PC-3 (cell line): ENCODE measurements around the gene PRELID2. TPM values are rescaled to one million over a fixed set of nuclear protein-coding genes. Genes with fewer than 3 reads are reported as not detected.

ENCODE experiments used
- ATAC-seq: fragments of 200-7000 bp; cut with Tn5 transposase; 2 replicates; pipeline ENCODE4 v1.9.1; 2020; ENCODE audit warnings: mild to moderate bottlenecking, moderate library complexity
- BruUV-seq: library from RNA; stranded (reverse); fragments of 400-500 nt; replicated peaks from 2 replicates; lab custom pipeline; 2021; lab: Mats Ljungman, UMichigan
- CTCF ChIA-PET: fragments of 300-600 bp; sonication (Branson Sonifier 250); formaldehyde crosslinking; loops from one replicate; lab custom pipeline; 2022; ENCODE audit warnings: antibody characterized with exemption; lab: Charles Lee
- POLR2A ChIA-PET: fragments of 300-600 bp; sonication (Branson Sonifier 250); formaldehyde crosslinking; loops from one replicate; lab custom pipeline; 2022; ENCODE audit warnings: antibody characterized with exemption; ENCODE audit not compliant: unreplicated experiment; lab: Charles Lee
- DNase-seq: peaks from one replicate; pipeline ENCODE4 v3.0.0-alpha.2; 2015
- H2AFZ ChIP-seq: fragments of 300-600 bp; sonication (generic); 2 replicates; pipeline ENCODE4 v1.6.0; 2016; ENCODE audit warnings: antibody characterized with exemption, low read length
- H3F3A ChIP-seq: fragments of 300-600 bp; sonication (generic); one replicate; pipeline ENCODE4 v1.6.0; 2017; ENCODE audit warnings: antibody characterized with exemption, low read length, control low read depth, mild to moderate bottlenecking; ENCODE audit not compliant: unreplicated experiment
- H3K27ac ChIP-seq: fragments of 300-600 bp; sonication (generic); 2 replicates; pipeline ENCODE4 v1.5.1; 2016; ENCODE audit warnings: mild to moderate bottlenecking, low read length
- H3K27me3 ChIP-seq: fragments of 300-600 bp; sonication (generic); 2 replicates; pipeline ENCODE4 v1.6.1; 2016; ENCODE audit warnings: low read length, mixed read lengths
- H3K36me3 ChIP-seq: fragments of 300-600 bp; sonication (generic); 2 replicates; pipeline ENCODE4 v1.6.1; 2016; ENCODE audit warnings: low read depth, mixed run types, low read length, mixed read lengths
- H3K4me1 ChIP-seq: fragments of 300-600 bp; sonication (generic); 2 replicates; pipeline ENCODE4 v1.5.1; 2016; ENCODE audit warnings: low read length; ENCODE audit not compliant: insufficient read depth
- H3K4me2 ChIP-seq: fragments of 300-600 bp; sonication (generic); 2 replicates; pipeline ENCODE4 v1.6.0; 2016; ENCODE audit warnings: low read length
- H3K4me3 ChIP-seq: fragments of 300-600 bp; sonication (generic); 2 replicates; pipeline ENCODE4 v1.5.1; 2016; ENCODE audit warnings: mild to moderate bottlenecking, low read length, mixed read lengths
- H3K79me2 ChIP-seq: fragments of 300-600 bp; sonication (generic); 2 replicates; pipeline ENCODE4 v1.6.1; 2017; ENCODE audit warnings: low read length, mixed read lengths
- H3K9ac ChIP-seq: fragments of 300-600 bp; sonication (generic); 2 replicates; pipeline ENCODE4 v1.6.0; 2016; ENCODE audit warnings: mild to moderate bottlenecking, low read length
- H3K9me2 ChIP-seq: fragments of 300-600 bp; sonication (generic); replicated peaks from 2 replicates; pipeline ENCODE4 v1.6.1; 2016; ENCODE audit warnings: mixed run types, low read length, mixed read lengths
- H3K9me3 ChIP-seq: fragments of 300-600 bp; sonication (generic); 2 replicates; pipeline ENCODE4 v1.6.1; 2016; ENCODE audit warnings: low read length, mixed read lengths
- H4K20me1 ChIP-seq: fragments of 300-600 bp; sonication (generic); 2 replicates; pipeline ENCODE4 v1.6.1; 2016; ENCODE audit warnings: low read length, mixed read lengths
- EZH2 ChIP-seq: fragments of 300-600 bp; sonication (generic); IDR thresholded peaks from one replicate; pipeline ENCODE4 v1.6.1; 2017; ENCODE audit warnings: antibody characterized with exemption, mild to moderate bottlenecking, low read length; ENCODE audit not compliant: unreplicated experiment
- EZH2phosphoT487 ChIP-seq: fragments of 300-600 bp; sonication (generic); IDR thresholded peaks from 2 replicates; pipeline ENCODE4 v1.6.1; 2018; ENCODE audit warnings: mild to moderate bottlenecking, antibody characterized with exemption, low read length, borderline replicate concordance
- intact Hi-C: fragments of 100-400 bp; cut with micrococcal nuclease; formaldehyde crosslinking; loops from 2 replicates; pipeline ENCODE4 v1.9.0; 2023
- total RNA-seq: library from RNA; depleted of rRNA; stranded (reverse); fragments of >200 nt; gene quantifications from 2 replicates; pipeline ENCODE4 v1.2.3, GENCODE V29; 2014
- TF ChIP-seq, protein P1 (sequence below): fragments of 300-600 bp; sonication (generic); conservative IDR thresholded peaks from 2 replicates; pipeline ENCODE4 v1.5.1; 2017; ENCODE audit warnings: antibody characterized with exemption, low read depth, mild to moderate bottlenecking, low read length

Gene PRELID2
- total RNA-seq, 1 experiment from 2014 or later: 23.7 TPM

DNA sequence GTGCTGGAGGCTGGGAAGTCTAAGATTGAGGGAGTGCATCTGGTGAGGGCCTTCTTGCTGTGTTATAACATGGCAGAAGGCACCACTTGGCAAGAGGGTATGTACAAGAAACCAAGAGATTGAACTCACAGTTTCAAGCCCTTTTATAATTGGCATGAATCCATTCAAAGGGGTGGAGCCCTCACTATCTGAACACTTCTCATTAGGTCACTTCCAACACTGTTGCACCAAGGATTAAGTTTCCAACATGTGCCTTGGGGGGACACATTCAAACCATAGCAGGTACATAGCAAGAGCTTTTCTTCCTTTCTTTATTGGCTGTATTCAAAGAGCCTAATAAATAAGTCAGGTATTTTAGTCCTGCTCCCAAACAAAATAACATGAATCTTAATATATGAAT, 62.7 kb downstream of the PRELID2 start:
- ATAC-seq (no peak), DNase-seq (no peak)
- no peaks in the 10 kb centered on the region for H3F3A ChIP-seq
- ChIA-PET CTCF (no interaction called here), POLR2A (no interaction called here)
- no peak overlapping the region for H3K9ac ChIP-seq
- no peak overlapping the region for H3K4me2 ChIP-seq
- H3K4me3 ChIP-seq: no peak overlapping the region
- intact Hi-C loops: no loop called here
- no peak overlapping the region for H3K27ac ChIP-seq
- no peaks in the 10 kb centered on the region for H3K36me3 ChIP-seq
- H3K9me2 ChIP-seq: no peaks in the 10 kb centered on the region
- H2AFZ ChIP-seq: no peak overlapping the region
- peaks cover 12% of the 10 kb centered on the region for H3K4me1 ChIP-seq
- H3K79me2 ChIP-seq: no peaks in the 10 kb centered on the region
- TF ChIP-seq EZH2phosphoT487: no peak
- no peak for TF ChIP-seq EZH2
- TF ChIP-seq, protein P1, sequence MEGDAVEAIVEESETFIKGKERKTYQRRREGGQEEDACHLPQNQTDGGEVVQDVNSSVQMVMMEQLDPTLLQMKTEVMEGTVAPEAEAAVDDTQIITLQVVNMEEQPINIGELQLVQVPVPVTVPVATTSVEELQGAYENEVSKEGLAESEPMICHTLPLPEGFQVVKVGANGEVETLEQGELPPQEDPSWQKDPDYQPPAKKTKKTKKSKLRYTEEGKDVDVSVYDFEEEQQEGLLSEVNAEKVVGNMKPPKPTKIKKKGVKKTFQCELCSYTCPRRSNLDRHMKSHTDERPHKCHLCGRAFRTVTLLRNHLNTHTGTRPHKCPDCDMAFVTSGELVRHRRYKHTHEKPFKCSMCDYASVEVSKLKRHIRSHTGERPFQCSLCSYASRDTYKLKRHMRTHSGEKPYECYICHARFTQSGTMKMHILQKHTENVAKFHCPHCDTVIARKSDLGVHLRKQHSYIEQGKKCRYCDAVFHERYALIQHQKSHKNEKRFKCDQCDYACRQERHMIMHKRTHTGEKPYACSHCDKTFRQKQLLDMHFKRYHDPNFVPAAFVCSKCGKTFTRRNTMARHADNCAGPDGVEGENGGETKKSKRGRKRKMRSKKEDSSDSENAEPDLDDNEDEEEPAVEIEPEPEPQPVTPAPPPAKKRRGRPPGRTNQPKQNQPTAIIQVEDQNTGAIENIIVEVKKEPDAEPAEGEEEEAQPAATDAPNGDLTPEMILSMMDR: no peak
- H3K27me3 ChIP-seq: no peaks in the 10 kb centered on the region
- no peaks in the 10 kb centered on the region for H3K9me3 ChIP-seq
- no peaks in the 10 kb centered on the region for H4K20me1 ChIP-seq
- BruUV-seq: no TSS peak

DNA sequence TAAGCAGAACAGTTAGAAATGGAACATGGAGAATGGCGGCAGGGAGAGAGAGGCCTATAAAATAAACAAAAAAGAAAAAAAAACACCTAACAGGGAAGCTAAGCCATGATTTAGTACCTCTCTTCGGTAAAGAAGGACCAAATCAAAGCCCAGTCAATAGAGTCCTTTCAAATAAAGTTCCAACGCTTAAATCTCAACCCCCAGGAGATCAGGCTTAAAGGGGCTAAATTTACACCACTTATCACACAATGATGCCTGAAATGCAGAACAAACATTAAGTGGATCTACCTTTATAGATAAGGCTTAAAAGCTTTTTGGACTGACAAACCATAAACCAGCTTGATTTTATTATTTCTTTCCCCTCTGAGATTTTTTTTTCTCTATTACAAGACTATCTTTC, 66.3 kb downstream of the PRELID2 start:
- Histone ChIP-seq H2AFZ (no peak overlapping the region), H3K27me3 (no peaks in the 10 kb centered on the region), H3F3A (no peaks in the 10 kb centered on the region), H3K4me2 (no peak overlapping the region), H4K20me1 (no peaks in the 10 kb centered on the region), H3K27ac (no peak overlapping the region), H3K36me3 (no peaks in the 10 kb centered on the region), H3K9me3 (no peaks in the 10 kb centered on the region), H3K9ac (no peak overlapping the region), H3K4me3 (no peak overlapping the region), H3K9me2 (no peaks in the 10 kb centered on the region), H3K4me1 (no peaks in the 10 kb centered on the region), H3K79me2 (no peaks in the 10 kb centered on the region)
- ATAC-seq (no peak), DNase-seq (no peak)
- CTCF ChIA-PET: no interaction called here
- POLR2A ChIA-PET: no interaction called here
- TF ChIP-seq EZH2phosphoT487 (no peak), EZH2 (no peak)
- TF ChIP-seq, protein P1: no peak
- intact Hi-C loops: no loop called here
- BruUV-seq: no TSS peak

DNA sequence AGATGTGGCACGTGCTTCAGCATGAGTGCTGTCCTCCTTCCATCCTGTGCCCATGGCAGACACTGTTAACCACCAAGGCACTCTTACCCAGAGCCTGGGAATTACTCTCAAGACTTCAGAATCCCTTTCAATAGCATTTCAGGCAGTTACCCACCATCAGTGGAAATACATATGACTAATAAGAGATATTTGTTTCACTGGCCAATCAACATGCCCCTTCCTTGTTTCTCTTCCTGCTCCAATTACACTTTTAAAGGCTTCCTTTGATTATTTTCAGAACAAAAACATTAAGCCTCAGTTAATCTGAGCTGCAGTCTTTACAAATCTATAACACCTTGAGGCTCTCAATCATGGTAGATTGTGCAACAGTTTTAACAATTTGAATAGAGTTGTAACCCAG, 70.8 kb downstream of the PRELID2 start:
- Histone ChIP-seq H3K9me2 (no peaks in the 10 kb centered on the region), H3K27me3 (no peaks in the 10 kb centered on the region), H3K9me3 (no peaks in the 10 kb centered on the region), H3F3A (no peaks in the 10 kb centered on the region), H3K9ac (no peak overlapping the region), H3K36me3 (no peaks in the 10 kb centered on the region), H2AFZ (no peak overlapping the region), H3K4me3 (no peak overlapping the region), H3K27ac (no peak overlapping the region), H3K4me2 (no peak overlapping the region), H3K4me1 (no peaks in the 10 kb centered on the region), H3K79me2 (no peaks in the 10 kb centered on the region), H4K20me1 (no peaks in the 10 kb centered on the region)
- DNase-seq (no peak), ATAC-seq (no peak)
- CTCF ChIA-PET: no interaction called here
- intact Hi-C loops: no loop called here
- no TSS peak for BruUV-seq
- no peak for TF ChIP-seq EZH2
- TF ChIP-seq, protein P1: no peak
- POLR2A ChIA-PET: no interaction called here
